ENCODE results near the gene NOTUM.
"Not testable (repeated sequence)": the region's sequence is repeated elsewhere in the genome, so short reads cannot be mapped to it uniquely, and the experiment has no call there.

The NOTUM gene

GRCh38 chr17:81927152-81927652 lies 33.8 kb downstream of the NOTUM start:
- peak overlapping the region; percentile 89 for H3K27ac ChIP-seq
- DNase-seq (ENCODE audit: low read depth, low spot score), result no peak

- peak overlapping the region; percentile 89 for H3K27ac ChIP-seq
- no peak for DNase-seq (ENCODE audit: low read depth, low spot score)
These were observed 34.4 kb downstream of the NOTUM start for GRCh38 chr17:81926451-81927151.

GRCh38 chr17:81925860-81926450 lies 35.0 kb downstream of the NOTUM start:
- H3K27ac ChIP-seq, result peak overlapping the region; percentile 89
- DNase-seq (ENCODE audit: low read depth, low spot score), result no peak

GRCh38 chr17:81924557-81925532 lies 36.1 kb downstream of the NOTUM start:
- no peak for DNase-seq (ENCODE audit: low read depth, low spot score)
- peak overlapping the region; percentile 54 for H3K27ac ChIP-seq

GRCh38 chr17:81923302-81924260 lies 37.4 kb downstream of the NOTUM start:
- peak overlapping the region; percentile 54 for H3K27ac ChIP-seq
- no peak for DNase-seq (ENCODE audit: low read depth, low spot score)

GRCh38 chr17:81922566-81923301 lies 38.3 kb downstream of the NOTUM start:
- H3K27ac ChIP-seq, result peak overlapping the region; percentile 54
- no peak for DNase-seq (ENCODE audit: low read depth, low spot score)

- H3K27ac ChIP-seq, result no peak overlapping the region
- no peak for DNase-seq (ENCODE audit: low read depth, low spot score)
These were observed 38.9 kb downstream of the NOTUM start for GRCh38 chr17:81921996-81922565.

- DNase-seq (ENCODE audit: low read depth, low spot score), result no peak
- H3K27ac ChIP-seq, result no peak overlapping the region
These were observed 39.5 kb downstream of the NOTUM start for GRCh38 chr17:81921537-81921862.

- DNase-seq (ENCODE audit: low read depth, low spot score), result no peak
These were observed 40.1 kb downstream of the NOTUM start for GRCh38 chr17:81920612-81921536.

GRCh38 chr17:81918832-81919545 lies 42.0 kb downstream of the NOTUM start:
- DNase-seq (ENCODE audit: low read depth, low spot score), result no peak
- H3K27ac ChIP-seq, result peak overlapping the region; percentile 77

More at GRCh38 chr17:81920612-81921536, 40.1 kb downstream of the NOTUM start:
- H3K27ac ChIP-seq, result no peak overlapping the region

- DNase-seq (ENCODE audit: low read depth, low spot score), result not testable (repeated sequence)
- H3K27ac ChIP-seq, result peak overlapping the region; percentile 77
These were observed 42.7 kb downstream of the NOTUM start for GRCh38 chr17:81918333-81918669.

- peak within 1 kb of the TSS; percentile 77 for H3K27ac ChIP-seq
- DNase-seq (ENCODE audit: low read depth, low spot score), result no peak
These were observed 43.2 kb downstream of the NOTUM start, which contains the start of gene SIRT7 for GRCh38 chr17:81917565-81918332. TSS of gene SIRT7 (minus strand) at chr17:81918176. CDS start at chr17:81918131, 45 bp downstream.

- peak overlapping the region; percentile 77 for H3K27ac ChIP-seq
These were observed 44.6 kb downstream of the NOTUM start for GRCh38 chr17:81916234-81917001.

GRCh38 chr17:81915331-81915730 lies 45.7 kb downstream of the NOTUM start:
- DNase-seq (ENCODE audit: low read depth, low spot score), result no peak
- no peak overlapping the region for H3K27ac ChIP-seq

More at GRCh38 chr17:81916234-81917001, 44.6 kb downstream of the NOTUM start:
- peak; percentile 75 for DNase-seq (ENCODE audit: low read depth, low spot score)

GRCh38 chr17:81914103-81914850 lies 46.7 kb downstream of the NOTUM start:
- no peak overlapping the region for H3K27ac ChIP-seq
- no peak for DNase-seq (ENCODE audit: low read depth, low spot score)
